Transverse colon (tissue), 4 donors: ENCODE measurements around the gene CLEC4D.

ENCODE experiments used
- CTCF ChIP-seq, 5 experiments: fragments of 200-600 bp in 3 of 5; fragments of 450-650 bp in 2 of 5; sonication (generic) in 3 of 5; IDR thresholded peaks; 1 replicate in 2 of 5; 2 replicates in 3 of 5; pipeline ENCODE4 v1.5.1; 2016 to 2017; ENCODE audit warnings: antibody characterized with exemption in 5 of 5, inconsistent platforms in 3 of 5, mild to moderate bottlenecking in 2 of 5, moderate library complexity in 1 of 5
- POLR2A ChIP-seq: fragments of 450-650 bp; IDR thresholded peaks from one replicate; pipeline ENCODE4 v1.6.1; 2016; ENCODE audit warnings: antibody characterized with exemption, mild to moderate bottlenecking, moderate library complexity
- POLR2AphosphoS5 ChIP-seq, 3 donors: sonication (generic); formaldehyde crosslinking; IDR thresholded peaks; one replicate each; pipeline ENCODE4 v1.6.1; 2016; ENCODE audit warnings: antibody characterized with exemption in 3 of 3

- TF ChIP-seq POLR2AphosphoS5 (IDR thresholded peaks at IDR 0.05) (no peak), CTCF (IDR thresholded peaks at IDR 0.05) (no peak), POLR2A (no peak)
Observed at GRCh38 chr12:8483079-8483478, 30.2 kb upstream of the CLEC4D start.
